Stimulated activated CD4-positive, alpha-beta T cell treated with anti-CD3 and anti-CD28 coated beads, Interleukin-2, amount 100 ng/mL, for 48 hours (primary cell): ENCODE measurements around the gene HEG1.
A peak's percentile ranks its signal among the peaks of the same experiment; 100 is the strongest.
"Not testable (repeated sequence)": the region's sequence is repeated elsewhere in the genome, so short reads cannot be mapped to it uniquely, and the experiment has no call there.

Source experiments
- DNase-seq, 2 donors: peaks; one replicate each; pipeline ENCODE4 v3.0.0-alpha.2; 2020

Gene HEG1, protein sequence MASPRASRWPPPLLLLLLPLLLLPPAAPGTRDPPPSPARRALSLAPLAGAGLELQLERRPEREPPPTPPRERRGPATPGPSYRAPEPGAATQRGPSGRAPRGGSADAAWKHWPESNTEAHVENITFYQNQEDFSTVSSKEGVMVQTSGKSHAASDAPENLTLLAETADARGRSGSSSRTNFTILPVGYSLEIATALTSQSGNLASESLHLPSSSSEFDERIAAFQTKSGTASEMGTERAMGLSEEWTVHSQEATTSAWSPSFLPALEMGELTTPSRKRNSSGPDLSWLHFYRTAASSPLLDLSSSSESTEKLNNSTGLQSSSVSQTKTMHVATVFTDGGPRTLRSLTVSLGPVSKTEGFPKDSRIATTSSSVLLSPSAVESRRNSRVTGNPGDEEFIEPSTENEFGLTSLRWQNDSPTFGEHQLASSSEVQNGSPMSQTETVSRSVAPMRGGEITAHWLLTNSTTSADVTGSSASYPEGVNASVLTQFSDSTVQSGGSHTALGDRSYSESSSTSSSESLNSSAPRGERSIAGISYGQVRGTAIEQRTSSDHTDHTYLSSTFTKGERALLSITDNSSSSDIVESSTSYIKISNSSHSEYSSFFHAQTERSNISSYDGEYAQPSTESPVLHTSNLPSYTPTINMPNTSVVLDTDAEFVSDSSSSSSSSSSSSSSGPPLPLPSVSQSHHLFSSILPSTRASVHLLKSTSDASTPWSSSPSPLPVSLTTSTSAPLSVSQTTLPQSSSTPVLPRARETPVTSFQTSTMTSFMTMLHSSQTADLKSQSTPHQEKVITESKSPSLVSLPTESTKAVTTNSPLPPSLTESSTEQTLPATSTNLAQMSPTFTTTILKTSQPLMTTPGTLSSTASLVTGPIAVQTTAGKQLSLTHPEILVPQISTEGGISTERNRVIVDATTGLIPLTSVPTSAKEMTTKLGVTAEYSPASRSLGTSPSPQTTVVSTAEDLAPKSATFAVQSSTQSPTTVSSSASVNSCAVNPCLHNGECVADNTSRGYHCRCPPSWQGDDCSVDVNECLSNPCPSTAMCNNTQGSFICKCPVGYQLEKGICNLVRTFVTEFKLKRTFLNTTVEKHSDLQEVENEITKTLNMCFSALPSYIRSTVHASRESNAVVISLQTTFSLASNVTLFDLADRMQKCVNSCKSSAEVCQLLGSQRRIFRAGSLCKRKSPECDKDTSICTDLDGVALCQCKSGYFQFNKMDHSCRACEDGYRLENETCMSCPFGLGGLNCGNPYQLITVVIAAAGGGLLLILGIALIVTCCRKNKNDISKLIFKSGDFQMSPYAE (N-terminal part only)

DNA sequence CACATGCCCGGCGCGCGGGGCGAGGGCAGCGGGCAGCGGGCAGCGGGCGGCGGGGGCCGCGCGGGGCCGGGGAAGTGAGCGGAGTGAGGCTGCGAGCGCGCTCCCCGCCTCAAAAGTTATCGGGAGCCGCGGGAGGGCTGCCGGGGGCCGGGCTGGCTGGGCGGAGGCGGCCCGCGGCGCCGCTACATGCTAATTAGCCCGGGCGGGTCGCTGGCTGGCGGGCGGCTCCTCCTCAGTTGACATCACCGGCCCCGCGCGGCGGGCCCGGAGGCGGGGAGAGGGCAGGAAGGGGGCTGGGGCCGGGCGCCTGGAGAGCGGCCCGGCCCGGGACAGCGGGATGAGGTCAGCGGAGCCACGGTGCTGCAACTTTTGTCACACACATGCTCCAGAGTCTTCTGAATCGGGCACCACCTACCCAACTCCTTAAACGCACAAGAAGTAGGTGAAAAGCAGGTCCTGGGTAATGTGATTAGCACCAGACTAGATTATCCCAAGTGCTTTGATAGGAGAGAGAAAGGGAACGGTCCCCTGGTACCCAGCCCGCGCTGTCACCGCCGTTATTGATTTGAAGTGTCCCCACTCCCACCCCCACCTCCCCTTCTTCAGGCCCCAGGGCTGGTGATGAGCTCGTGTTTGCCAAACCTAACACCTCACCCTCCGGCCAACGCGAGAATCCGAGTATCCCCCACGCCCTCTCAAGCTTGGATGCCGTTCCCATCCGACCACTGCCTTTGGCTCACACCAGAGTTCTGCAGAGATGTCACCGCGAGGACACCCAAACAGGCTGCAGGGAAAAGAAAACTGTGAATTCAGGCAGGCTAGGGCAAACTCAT is at the start of gene HEG1:
TSS of gene HEG1 (minus strand) at position 85 of the 833 bp plus-strand sequence. CDS start 107 bp downstream, outside the sequence.
- peak; percentile 54 to 67 for DNase-seq

DNA sequence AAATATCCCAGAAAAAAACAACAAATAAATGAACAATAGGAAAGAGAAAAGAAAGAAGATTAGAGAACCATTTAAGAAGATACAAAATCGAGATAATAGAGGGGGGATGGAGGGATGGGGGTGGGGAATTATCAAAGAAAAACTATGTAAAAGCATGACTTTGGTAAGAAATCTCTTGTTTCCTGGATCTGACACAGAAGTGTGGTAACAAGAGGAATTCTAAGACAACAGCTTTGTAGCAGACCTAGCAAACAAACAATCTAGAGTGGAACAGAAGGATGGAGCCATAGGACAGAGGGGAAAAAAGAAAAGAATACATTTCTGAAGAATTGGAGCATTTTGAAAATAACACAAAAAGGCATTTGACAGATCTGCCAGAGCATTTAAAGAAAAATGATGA is 49.3 kb upstream of the HEG1 start:
- DNase-seq = no peak

DNA sequence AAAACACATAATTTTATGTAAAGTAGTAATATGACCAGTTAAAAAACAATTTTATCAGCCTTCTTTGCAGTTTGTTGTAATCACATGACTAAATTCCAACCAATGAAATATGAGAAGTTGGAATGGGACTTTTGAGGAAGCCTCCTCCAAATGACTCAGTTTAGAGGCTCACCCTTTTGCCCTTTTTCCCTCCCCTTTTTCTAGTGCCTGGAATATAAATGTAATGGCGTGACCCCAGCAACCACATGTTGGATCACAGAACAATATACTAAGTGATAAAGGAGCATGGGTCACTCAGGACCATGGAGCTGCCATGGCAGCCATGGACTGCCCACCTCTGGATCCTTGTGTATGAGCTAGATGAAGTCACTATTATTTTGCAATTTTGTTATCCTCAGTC is 48.8 kb upstream of the HEG1 start:
- no peak for DNase-seq

DNA sequence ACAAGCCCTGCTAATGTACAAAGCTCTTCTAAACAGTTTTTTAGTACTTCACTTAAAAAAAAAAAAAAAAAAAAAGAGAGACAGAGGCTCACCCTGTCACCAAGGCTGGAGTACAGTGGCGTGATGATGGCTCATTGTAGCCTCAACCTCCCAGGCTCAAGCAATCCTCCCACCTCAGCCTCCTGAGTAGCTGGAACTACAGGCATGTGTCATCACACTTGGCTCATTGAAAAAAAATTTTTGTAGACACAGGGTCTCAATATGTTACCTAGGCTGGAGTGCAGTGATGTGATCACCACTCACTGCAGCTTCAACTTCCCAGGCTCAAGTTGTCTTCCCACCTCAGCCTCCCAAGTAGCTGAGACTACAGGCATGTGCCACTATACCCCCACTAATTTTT is 47.6 kb upstream of the HEG1 start:
- DNase-seq = no peak

DNA sequence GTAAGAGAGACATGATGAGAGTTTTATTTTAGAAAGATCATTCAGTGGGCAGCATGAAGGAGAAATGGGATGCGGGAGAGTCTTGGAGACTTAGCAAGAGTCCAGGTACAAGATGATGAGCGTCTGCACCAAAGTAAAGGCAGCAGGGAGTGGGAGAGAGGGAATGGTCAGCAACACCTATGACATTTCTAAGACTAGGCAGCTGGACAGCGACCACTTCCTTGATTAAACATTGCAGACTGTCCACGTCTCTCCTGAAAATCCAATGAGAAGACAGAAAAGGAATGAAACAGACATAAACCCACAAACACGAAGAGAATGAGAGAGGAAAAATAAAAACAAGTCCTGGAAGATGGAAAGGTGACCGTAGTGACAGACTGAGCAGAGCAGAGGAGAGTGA is 46.7 kb upstream of the HEG1 start:
- DNase-seq = no peak

DNA sequence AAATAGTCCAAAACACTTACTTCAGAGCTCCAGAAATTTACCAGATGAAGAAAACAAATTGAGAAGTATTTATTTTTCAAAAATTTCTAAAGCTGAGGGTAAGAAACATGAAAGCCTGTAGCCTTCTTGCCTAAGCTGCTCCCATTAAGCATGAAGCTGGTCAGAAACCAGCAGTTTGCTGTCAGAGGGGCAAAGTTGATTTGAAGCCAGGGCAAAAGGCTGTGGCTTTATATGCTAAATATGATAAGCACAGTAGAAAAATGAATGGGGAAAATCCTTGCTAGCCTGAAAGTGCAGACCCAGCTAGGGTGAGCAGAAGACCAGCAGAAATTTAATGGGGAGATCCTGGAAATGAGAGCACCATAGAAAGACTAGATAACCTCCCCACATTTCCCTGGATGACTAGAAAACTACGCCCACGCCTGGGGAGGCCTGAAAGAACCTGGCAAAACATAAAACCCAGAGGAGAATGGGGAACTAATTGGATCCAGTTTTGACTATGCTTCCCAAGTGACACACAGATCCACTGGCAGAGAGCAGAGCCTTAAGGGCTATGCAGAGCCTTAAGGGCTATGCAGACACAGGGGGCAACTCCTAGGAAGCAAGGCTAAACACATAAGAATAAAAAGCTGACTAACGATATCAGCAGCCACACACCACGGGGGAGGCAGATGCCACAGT is 43.0 kb upstream of the HEG1 start:
- DNase-seq = no peak

DNA sequence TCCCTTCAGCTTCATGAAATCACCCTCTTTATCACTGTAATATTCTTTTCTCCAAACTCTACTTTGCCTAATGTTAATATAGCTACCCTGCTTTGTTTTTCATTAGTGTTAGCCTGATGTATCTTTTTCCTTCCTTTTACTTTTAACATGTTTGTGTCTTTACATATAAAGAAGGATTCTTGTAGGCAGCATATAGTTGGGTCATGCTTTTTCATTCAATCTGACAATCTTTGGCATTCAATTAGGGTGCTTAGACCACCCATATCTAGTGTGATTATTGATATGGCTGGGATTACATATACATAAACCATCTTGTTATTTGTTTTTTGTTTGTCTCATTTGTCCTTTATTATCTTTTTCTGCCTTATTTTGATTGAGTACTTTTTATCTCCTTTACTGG is 34.9 kb upstream of the HEG1 start:
- no peak for DNase-seq

DNA sequence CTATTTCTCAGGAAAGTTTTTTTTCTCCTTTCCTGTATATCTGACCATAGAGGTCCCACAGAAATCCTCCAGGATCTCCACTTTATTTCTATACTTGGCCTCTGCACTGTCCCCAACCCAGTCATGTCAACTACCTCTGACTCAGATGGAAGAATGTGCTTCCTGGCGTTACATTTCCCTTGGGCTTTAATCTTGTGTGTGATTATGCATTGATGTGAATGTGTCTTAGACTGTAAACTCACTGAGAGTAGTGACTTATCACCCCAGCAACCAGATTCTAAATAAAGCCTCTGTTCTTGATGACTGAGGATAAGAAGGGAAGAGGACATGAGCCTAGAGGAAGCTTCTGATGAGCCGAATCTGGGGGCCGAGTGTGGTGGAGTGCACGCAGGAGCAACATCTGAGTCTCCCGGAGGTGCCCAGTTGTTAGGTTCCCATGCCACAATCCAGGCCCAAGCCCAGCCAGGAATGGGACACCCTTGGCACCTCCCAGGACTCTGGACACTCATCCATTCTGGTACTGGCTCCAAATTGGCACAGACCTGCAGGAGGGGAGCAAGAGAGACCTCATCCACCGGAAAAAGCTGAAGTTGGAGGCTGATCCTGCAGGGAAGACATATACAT is 32.1 kb upstream of the HEG1 start:
- DNase-seq = no peak

DNA sequence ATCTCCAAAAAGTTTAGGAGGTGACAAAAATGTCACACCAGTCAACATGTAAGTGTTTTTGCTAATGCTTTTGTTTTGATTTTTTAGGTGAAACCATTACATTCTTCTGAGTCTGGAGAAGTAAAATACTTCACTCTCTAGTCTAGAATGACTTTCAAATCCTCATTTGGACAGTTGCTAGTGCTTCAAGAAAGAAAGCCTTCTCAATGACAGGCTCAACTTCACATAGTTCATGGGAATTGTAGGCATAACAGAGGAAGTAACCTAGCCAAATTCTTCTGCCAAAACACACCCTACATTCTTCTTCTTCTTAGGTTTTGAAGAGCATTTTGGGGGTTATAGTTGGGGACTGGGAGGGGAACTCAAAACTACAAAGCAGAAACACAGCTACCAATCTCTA is 29.4 kb upstream of the HEG1 start:
- no peak for DNase-seq

DNA sequence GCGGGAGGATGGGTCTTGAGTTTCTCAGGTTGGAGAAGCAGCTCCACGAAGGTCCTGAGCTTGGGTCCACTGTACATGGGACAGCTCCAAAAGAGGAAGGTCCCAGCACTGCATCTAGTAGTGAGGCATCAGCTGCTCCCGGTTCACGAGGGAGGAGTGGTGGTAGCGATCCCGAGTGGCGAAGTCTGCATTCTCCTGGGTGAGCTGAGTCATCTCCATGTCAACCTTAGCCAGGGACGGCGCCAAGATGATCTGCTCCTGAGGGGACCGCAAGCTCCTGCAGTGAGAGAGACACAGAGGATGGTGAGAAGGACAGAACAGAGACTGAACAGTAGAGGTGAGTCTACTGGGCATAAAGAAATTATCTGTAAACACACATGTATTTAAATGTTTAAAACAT is 28.0 kb upstream of the HEG1 start:
- no peak for DNase-seq

DNA sequence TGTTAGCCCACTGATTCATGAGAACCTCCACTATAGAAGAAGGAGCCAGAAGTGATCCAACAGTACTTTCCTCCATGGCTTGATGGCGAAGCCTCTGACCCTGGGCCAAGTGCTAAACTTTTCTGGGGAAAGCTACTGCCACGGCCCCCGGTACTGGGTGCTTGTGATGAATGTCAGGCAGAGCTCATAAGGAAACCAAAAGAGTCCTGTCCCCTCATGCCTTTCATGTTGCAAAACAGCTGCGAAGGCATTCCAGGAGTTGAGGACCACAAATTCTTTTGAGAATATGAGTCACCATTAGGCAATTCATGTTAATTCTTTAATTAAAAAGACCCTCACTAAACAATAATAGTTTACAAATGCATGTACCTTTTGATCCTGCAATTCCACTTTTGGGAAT is 26.5 kb upstream of the HEG1 start:
- DNase-seq = not testable (repeated sequence)

DNA sequence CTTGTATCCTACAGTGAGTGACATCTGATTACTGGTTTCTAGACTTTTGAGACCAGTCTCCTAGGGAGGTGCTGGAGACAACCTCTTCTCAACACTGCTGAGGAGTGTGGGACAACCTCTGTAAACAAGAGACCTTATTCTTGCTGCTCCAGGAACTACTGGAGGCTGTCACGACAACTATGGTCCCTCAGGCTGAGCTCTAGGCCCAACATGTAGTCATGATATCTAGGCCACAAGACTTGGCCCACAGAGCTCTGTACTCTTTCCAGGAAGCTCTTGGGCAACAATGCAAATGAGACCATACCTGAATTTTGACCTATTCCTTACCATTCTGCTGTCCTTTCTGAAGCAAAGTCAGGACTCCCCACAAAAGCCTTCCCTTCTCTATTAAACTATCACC is 24.3 kb upstream of the HEG1 start:
- no peak for DNase-seq

DNA sequence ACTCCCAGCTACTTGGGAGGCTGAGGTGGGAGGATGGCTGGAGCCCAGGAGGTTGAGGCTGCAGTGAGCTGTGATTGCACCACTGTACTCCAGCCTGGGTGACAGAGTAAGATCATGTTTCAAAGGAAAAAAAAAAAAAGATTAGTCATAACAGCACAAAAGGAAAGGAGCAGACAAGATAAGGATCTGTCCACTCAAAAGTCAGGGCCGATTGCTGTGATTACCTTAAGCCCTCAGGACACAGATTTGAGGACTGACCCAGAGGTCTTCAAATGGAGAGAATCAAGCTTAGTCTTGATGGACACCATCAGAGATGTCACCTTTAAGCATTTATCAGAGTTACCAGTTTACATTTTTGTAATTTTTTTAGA is 23.9 kb upstream of the HEG1 start:
- DNase-seq = no peak

DNA sequence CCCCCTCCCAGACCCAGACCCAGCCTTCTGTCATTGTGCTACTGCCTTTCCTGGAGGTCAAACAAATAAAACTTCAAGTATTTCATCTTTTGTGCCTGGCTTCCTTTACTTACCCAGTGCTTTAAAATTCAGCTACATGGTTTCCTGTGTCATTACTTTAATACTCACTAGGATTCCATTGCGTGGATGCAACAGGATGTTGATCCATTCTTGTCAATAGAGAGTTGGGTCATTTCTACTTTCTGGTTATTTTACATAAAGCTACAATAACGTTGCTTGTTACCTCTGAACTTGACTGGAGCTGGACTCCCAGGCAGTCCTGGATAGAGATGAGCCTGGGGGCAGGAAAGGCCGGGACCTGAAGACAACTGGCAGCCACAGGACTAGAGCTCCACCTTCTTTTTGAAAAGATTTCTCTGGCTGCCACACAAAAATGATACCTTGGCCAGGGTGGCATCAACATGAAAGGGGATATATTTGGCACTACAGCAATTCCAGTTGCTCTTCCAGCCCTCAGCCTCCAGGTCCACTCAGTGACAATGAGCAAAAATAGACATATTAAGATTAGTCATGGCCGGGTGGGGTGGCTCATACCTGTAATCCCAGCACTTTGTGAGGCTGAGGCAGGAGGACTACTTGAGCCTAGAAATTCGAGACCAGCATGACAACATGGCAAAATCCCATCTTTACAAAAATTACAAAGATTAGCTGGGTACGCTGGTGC is 23.3 kb upstream of the HEG1 start:
- DNase-seq = no peak

DNA sequence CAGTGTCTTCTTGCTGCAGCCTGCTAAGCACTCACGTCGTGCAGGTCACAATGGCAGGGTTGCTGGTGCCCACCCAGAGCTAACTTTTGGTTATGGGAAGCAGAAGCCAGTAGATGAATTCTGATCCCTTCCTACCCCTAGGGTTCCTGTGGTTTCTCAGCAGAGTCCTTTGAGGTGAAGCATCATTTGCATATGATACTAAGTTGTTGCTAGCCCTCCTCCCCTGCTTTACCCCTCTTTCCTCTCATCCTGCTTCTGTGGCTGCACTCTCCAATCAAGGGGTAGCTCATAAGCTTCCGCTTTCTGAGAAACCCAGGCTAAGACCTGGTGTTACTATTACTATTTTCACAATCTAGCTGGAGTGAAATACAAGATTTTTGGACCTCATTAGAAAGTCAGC is 22.1 kb upstream of the HEG1 start:
- no peak for DNase-seq

DNA sequence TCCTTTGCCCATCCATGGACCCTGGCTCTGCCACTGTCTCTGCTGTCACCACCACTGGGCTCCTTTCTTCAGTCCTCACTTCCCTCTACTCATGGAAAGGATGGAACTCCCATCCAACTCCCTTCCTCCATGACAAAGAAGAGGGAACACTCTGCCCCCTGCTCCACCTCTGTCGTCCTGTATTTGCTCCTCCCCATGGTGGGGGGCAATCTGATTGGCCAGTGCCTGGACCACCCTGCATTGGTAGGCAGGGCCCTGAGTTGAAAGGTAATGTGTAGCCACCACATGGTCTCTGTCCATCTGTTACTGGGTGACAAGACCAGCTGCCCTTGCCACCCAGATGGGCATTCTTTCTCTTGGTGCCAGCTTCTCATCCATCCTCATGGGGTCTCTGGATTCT is 20.7 kb upstream of the HEG1 start:
- DNase-seq = no peak

DNA sequence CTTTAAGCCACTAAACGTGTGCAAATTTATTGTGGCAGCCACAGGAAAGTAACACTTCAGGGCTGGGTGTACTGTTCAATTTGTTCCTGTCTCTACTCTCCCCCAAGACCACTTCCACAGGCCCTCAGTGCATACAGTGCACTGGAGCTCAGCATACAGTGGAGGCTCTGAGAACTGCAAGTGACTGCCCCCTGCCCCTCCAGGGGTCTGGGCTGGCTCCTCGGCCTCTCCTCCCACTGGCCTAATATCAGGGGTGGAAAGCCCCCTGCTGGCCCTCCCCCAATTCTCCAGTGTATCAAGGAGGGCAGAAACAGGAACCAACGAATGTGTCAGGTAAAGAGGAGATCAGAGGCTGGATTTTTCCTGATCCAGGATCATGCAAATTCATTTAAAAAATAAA is 19.9 kb upstream of the HEG1 start:
- DNase-seq = no peak

DNA sequence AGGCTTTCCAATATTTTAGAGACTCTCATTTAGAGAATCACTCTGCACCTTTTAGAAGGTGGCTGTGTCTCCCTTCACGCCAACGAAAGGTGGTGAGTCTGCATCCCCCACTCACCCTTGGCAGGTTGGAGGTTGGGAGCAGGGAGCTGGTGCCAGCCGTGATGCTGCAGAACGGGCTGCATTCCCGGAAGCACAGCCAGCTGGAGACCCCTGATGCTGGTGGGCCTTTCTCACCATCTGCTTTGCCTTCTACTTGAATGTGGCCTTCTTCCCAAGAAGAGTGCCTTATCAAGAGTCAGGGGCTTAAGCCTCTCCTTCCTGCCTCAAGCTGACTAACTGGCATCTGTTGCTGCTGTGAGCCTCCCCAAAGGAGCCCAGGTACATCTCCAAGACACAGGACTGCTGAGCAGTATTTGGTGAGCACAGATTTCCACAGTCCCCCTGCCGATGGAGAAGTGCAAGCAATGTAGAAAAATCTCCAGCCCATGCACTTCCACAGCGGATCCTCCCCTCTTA is 17.7 kb upstream of the HEG1 start:
- no peak for DNase-seq

DNA sequence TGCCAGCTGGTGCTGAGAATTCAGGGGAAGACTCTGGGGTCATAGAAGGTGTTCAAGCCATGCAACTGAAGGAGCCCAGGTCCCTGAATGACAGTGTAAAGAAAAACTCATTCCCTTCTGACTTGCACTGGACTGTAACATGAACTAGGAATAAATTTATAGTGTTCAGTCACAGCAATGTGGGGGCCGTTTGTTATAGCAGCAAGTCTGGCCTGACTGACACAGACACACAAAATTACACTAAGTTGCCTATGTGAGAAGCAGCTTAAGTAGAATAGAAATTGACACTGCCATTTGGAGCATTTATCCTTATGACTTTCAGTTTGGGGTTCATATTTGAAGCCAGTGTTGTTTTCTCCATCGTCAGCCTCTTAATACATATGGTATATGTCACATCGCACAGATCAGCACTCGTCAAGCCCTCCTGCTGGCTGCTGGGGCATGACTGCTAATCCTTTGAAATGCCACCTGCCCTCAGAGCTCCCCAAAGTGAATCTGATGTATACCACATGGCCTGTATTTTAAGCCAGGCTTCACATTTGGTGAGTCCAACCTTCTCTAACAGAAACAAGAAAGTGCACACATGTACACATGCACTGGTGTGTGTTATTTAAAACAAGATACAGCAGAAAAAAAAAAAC is 17.1 kb upstream of the HEG1 start:
- no peak for DNase-seq

DNA sequence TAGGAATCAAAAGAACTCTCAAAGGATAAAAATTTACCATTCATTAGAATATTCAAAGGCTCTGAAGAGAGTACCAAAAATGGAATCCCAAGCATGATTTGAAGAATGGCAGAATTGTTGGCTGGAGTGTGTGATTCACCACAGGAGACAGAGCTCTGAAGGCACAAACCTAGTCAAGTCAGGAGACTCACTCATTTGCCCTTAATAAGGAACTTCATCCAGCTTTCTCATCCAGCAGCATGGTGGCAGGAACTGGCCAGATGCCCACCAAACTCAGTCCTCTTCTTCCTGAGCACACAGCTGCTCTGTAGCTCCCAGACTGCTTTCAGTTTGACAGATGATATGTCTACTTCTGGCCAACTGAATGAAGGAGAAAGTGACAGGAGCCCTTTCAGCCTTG is 16.5 kb upstream of the HEG1 start:
- no peak for DNase-seq
